Epithelial cell of prostate (primary cell): ENCODE data around the gene PARS2.

Experiments used
- DNase-seq: peaks from one replicate; pipeline ENCODE4 v3.0.0-alpha.2; 2011; ENCODE audit warnings: low read depth, low spot score
- H3K27ac ChIP-seq: fragments of 450-650 bp; 2 replicates; pipeline ENCODE4 v1.5.1; 2017; ENCODE audit warnings: mild to moderate bottlenecking

The PARS2 gene

DNA sequence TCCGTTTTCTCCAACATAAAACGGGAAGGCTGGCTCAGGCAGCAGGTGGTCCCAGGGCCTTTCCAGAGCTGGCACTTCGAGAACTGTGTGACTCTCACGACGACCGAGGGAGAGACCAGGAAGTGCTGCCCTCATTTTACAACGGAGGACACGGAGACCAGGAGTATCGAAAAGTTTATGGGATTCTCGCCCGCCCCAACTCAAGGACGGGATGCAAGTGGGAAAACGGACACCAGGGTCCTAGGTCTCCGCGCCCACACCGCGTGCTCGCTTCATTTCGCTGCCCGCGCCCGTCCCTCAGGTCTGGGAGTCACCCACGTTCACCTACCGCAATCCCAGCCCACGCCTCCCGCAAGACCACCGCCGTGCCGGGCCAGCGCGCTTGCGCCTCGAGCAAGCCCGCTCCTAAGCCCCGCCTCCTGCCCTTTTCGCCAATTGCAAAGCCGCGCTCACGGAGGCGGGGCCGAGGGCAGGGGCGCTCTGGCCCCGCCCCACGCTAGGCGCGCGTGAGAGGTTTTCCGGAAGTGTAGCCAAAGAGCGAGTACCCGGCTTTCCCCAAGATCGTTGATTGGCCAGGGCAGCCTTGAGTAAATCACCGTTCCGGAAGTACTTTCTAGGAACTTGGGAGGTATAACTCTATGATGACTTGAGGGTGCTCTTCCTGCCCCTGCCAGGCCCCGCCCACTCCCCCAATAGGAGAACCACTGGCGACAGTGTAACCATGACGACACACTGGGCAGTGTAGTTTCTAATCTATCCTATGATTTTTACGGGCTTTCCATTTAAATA lies at the start of gene PARS2:
Gene PARS2 (minus strand): TSS at position 391 of the 789 bp plus-strand sequence. CDS start 5,362 bp downstream, outside the sequence.
- no peak within 1 kb of the TSS for H3K27ac ChIP-seq
- DNase-seq: peak; percentile 98

DNA sequence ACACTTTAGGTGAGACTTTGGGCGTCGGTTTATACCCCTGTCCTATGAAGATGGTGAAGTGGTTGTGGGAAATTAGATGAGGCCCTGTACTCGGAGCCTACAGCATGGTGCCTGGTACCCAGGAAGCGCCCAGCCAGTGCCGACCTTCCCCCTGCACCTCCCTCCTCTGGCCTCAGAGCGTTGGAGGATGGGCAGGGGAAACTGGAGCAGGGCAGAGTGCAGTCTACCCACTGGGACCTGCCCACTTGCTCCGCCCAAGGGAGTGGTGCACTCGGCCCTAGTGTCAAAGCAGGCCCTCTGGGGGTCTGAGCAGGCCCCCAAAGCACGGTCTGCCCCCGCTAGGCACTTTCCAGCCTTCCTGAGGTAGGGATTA lies 49.8 kb upstream of the PARS2 start:
- no peak for DNase-seq
- H3K27ac ChIP-seq: no peak overlapping the region

DNA sequence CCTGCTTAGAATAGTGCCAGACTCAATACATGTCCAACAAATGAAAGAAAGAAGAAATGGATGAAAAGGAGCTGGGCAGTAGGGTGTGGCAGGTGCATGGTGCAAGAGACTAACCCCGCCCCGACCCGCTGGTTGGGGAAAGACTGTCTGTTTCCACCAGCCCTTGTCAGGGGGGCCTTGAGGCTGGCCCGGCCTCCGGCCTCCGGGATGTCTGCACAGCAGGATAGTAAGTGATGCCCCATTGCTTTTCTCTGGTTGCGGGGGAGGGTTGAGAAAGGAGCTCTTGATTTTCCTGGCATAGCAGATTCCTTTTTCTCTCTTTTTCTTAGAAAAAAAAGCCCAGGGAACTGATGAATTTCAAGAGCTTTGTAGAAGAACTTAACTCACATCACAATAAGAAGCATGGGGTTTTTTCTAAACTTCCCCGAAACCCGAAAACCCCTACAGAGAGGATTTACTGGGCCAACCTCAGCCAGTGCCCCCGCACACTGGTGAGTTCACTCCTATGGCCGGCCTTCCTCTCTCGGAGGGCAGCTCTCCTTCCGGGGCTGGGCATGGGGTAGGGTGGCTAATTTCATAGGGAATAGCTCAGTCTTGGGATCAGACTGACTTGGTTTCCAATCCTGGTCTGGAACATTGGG lies 49.3 kb upstream of the PARS2 start:
- DNase-seq: no peak

DNA sequence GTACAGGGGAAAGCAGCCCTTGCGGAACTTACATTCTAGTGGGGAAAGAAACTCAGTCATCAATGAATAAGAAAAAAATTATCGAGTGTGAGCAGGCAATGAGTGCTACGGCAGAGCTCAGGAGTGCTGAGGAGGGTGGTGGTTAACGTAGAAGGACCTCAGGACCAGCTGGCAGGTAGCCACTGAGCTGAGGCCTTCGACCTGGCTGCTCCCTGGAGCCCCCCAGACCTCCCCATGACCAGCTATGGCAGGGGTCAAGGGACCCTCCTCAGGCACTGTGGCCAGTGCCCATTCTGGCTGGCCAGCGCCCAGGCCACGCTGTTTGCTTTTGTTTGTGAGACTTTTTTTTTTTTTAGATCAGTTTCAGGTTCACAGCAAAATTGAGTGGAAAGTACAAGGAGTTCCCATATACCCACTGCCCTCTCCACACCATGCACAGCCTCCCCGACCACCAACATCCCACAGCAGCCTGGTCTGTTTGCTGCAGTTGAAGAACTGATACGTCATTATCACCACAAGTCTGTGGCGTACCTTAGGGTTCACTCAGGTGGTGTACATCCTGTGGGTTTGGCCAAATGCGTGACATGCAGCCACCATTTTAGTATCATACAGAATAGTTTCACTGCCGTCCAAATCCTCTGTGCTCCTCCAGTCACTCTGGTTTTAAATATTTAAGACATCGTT lies 48.6 kb upstream of the PARS2 start:
- no peak overlapping the region for H3K27ac ChIP-seq
- DNase-seq: no peak

More for the DNA sequence above, 49.3 kb upstream of the PARS2 start:
- no peak overlapping the region for H3K27ac ChIP-seq

DNA sequence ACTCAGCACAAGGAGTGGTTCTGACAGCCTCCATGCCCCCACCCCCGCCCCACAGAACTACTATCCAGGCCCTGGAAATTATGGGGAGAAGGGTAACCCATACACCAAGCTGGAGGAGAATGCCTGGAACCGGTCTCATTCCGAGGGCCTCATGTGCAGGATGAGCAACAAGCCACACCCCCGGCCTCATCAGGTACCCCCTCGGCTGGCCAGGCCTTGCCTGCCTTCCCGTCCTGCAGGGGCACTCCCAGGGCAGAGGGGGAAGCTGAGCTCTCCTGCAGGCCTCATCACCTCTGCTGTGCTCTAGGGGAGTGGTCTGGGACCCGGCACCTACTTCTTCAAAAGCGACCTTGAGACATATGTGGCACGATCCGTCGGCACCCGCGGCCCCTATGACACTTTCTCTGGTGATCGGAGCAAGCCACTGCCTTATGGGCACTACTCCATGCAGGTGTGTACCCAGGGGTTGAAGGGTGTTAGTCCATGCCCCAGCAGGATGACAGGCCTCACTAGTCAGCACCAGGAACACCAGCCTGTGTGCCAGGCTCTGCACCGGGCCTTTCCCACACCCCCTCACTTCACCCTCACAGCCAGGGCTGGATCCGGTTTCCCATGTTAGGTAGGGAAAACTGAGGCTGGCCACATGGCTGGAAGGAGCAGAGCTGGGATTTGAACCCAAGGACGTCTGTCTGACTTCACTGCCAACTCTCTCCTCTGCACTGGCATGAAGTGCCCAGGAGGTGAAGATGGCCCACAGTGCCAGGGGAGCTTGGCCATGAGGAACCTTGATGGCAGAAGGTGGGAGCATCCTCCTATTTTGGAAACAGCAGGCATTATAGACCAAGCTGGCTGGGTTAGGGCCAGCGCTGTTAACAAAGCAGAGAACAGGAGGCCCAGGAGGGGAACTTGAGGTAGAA lies 47.7 kb upstream of the PARS2 start:
- no peak overlapping the region for H3K27ac ChIP-seq
- DNase-seq: no peak

DNA sequence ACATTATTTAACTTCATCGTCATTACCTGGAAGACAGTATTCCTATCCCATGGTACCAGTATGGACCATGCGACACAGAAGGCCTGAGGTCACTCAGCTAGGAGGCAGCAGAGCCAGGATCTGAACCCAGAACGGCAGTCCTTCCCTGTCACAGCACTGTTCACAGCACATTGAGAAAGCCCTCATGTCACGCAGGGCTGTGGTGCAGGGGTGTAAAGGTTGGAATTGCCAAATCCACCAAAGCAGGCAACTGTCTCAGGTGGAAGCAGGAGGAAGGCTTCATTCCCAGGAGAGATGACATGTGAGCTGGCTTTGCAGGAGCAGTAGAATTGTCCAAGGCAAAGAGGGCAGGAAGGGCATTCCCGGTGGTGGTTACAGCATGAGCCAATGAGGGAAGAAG lies 46.7 kb upstream of the PARS2 start:
- H3K27ac ChIP-seq: no peak overlapping the region
- DNase-seq: no peak

DNA sequence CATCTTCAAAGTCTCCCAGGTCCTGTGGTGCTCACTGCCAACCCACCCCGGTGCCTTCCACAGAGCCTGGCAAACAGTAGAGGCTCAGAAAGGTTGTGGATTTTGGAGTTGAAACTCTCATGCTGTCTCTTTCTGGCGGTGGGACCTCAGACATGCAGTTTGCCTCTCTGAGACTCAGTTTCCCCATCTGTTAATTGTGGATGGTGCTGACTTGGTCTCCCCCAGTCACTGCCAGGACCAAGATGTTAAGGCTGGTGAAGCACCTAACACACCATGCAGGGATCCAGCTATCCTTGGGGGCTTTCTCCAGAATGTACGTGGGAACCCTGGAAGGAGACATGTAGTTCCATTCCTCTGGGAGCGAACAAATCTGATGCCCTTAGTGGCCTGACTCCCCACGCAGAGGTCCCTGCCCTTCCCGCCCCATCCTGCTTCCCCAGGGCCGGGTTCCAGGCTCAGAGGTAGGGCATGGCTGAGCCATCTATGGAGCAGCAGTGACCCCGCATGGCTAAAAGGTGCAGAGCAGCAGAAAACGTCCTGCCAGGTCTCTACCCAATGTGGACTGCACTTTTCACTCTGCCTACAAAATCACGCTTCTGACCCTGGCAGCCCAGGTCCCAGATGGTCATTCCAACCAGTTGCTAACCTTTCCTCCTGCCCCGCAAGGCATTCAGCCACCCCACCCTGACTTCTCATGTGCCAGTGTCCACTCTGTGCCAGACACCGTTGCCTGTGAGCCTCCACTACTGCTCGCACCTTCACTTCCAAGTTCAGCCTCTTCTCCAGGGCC lies 46.0 kb upstream of the PARS2 start:
- no peak for DNase-seq
- H3K27ac ChIP-seq: no peak overlapping the region

DNA sequence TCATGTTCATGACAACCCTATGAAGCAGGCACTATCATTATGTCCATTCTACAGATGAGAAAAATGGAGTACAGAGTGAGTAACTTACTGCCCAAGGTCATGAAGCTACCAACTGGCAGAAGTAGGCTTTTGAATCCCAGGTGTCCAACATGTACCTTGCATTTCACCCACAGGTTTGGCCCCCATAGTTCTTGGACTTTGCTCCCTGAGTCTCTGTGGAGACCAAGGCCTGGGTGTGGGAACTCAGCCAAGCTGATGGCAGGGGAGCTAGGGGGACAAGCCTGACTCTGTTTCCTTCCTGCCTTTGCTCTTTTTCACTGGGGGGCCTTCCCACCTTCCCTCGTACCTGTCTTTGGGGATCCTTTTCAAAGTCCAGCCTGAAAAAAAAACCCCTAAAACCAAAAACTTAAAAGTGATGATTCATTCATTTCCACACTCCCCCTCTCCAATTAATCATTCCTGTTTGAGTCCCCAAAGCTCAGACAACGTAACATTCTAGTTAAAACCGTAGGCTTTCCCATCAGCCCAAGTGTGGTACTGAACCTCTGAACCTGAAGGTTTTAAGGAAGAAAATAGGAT lies 45.3 kb upstream of the PARS2 start:
- no peak for DNase-seq
- H3K27ac ChIP-seq: no peak overlapping the region

DNA sequence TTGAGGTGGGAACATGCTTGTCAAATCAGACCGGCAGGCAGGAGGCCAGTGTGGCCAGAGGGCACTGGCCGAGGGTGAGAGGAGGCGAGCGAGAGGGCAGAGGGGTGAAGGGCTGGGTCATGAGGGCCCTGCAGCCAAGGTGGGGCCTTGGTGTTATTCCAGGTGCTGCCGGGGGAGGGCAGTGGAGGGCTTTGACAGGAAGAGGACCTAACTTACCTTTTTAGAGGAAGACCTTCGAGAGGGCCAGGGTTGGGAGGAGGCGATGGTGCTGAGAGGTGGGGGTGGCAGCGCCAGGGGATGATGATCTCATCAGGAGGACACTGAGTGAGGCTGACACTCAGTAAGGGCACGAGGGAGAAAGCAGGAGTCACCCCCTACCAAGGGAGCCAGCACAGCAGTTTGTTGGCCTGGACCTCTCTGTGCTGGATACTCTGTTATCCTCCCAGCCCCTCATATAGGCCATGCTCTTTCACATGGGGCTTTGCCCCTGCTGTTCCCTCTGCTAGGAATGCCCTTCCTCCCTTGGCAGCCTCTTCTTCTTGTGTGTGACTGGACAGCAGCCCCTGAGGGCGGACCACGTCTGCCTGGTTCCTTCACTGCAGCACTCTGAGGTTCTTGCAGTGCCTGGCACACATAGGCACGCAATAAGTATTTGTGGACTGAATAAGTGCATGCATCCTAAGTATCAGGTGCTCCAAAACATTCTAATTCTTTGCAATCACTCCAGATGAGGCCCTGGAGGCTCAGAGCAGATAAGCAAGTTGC lies 44.3 kb upstream of the PARS2 start:
- no peak overlapping the region for H3K27ac ChIP-seq
- no peak for DNase-seq

DNA sequence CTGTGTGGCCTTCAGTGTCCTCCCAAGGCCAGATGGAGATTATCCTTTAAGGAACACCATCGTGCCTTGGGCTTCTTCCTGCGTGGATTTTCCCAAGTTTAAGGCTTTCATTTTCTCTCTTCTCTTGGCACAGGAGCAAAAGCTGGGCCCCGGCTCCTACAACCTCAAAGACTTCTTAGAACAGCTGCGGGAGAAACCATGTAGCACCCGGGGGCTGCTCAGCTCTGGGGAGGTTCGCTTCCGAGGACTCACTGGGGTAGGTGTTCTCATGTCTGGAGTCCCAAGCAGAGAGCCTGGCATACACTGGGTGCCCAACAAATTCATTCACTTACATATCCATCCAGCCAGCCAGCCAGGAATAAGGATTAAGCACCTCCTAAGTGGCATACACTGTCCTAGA lies 43.4 kb upstream of the PARS2 start:
- no peak overlapping the region for H3K27ac ChIP-seq

DNA sequence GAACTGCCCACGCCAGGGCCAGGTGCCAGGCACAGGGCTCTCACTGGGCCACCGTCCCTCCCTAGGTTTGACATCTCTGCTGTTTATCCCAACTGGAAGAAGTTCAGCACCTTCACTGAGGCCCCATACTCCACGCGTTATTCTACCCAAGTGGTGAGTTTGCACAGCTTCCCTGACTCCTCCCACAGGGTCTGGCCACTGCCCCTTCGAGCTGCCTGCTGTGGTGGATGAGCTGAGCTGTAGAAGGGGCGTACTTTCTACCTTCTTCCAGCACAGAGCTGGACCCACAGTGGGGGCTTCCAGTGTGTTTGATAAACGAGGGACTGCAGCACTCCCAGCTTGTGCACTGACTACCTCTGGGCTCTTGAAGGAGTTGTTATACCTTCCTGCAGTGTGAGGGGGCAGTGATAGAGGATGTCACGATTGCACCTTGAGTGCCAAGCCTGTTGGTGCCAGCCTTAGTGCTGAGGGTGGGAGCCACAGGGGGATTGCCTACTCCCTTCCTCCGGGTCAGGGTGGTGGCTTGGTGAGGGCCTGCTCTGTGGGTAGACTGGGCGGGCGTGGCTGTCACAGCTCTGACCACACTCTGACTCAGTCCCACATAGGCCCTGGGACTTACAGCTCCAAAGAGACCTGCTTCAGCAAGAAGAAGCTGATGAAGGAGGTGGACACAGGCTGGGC lies 42.7 kb upstream of the PARS2 start:
- no peak for DNase-seq
- H3K27ac ChIP-seq: no peak overlapping the region

More for the DNA sequence above, 43.4 kb upstream of the PARS2 start:
- DNase-seq: no peak

DNA sequence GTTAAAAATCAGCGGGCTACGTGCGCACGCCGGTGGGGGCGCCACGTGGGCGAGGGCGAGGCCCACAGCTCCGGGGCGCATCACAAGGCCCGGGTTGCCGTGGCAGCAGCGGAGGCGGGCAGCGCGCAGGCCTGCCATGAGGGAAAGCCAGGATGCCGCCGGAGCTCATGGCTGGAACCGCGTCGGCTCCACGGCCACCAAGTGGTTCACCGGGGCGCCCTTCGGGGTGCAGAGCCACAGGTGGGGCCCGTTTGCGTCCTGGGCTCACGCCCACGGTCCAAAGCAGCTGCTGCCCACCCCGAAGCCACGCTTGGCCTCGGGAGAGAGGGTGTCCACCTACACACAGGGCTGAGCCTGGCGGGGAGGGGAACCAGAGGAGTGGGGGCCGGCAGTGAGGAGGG lies 41.7 kb upstream of the PARS2 start:
- H3K27ac ChIP-seq: no peak overlapping the region
- no peak for DNase-seq

DNA sequence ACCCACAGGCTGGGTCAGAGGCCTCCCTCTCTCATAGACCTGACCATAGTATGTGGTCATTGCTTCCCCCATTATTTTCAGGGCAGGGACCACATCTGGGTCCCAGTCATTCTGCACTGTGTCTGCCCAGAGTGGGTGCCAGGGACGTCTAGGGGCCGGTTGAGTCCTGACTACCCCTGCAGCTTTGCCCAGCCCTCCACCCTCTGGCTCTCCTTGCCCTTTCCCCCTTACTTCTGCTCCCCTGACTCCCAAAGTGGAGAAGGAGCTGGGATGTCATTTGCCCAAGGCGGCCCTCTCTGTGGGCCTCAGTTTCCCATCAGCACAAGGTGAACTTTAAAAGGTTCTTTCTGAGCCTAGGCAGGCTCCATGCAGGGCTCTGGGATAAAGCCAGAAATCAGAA lies 41.1 kb upstream of the PARS2 start:
- H3K27ac ChIP-seq: peak overlapping the region; percentile 49
- DNase-seq: no peak

DNA sequence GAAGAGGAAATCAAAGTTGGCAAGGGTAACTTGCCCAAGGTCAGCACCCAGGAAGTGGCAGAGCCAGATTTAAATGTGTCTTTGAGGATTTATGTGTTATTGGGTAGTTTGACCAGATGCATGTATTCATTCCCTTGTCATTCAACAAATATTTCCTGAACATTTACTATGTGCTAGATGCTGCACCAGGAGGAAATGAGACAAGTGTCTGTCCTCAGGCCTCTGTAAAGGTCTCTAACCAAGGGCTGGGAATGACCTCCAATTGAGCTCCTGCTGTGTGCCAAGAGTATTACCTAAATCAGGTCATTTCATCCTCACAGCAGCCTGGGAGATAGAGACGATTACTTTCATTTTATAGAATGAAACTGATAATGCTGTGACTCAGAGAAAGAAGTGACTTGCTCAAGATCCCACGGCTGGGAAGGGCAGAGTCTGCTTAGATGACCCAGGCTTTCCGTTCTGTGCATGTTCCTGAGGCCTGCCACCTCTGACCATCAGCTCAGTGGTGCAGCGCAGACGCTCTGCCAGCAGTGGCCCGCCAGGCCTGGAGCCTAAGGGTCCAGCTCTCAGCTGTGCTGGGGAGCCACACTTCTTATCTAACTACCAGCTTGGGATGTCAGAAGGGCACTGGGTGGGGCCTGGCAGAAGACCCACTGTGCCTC lies 40.3 kb upstream of the PARS2 start:
- DNase-seq: no peak
- H3K27ac ChIP-seq: peak overlapping the region; percentile 49

DNA sequence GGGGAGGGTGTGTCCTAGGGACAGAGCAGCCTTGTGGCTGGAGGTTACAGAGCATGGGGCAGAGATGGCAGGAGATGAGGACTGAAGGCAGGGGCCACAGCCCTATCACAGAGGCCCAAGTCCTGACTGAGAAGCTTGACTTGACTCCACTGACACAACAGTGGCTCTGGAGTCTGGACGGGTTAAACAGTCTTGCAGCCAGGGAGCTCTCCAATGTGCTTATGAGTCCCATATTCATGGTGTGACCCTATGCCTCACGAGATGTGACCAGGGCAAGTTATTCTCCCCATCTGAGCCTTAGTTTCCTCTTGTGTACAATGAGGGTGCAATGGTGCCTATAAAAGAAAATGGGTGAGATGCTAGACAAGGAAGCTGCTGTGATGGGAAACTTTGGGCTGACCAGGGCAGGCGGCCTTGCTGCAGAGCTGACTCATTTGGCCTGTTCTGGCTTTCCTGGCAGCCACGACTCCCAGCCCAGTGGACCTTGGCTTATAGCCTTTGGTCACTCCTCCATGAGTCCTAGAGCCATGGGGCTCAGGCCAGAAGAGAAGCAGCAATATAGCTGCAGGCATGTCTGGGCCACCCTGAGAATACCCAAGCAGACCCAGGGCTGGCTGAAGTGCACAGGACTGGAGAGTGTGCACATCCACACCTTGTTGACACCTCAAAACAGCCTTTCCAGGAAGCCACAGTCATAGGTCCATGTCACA lies 39.6 kb upstream of the PARS2 start:
- peak overlapping the region; percentile 49 for H3K27ac ChIP-seq

DNA sequence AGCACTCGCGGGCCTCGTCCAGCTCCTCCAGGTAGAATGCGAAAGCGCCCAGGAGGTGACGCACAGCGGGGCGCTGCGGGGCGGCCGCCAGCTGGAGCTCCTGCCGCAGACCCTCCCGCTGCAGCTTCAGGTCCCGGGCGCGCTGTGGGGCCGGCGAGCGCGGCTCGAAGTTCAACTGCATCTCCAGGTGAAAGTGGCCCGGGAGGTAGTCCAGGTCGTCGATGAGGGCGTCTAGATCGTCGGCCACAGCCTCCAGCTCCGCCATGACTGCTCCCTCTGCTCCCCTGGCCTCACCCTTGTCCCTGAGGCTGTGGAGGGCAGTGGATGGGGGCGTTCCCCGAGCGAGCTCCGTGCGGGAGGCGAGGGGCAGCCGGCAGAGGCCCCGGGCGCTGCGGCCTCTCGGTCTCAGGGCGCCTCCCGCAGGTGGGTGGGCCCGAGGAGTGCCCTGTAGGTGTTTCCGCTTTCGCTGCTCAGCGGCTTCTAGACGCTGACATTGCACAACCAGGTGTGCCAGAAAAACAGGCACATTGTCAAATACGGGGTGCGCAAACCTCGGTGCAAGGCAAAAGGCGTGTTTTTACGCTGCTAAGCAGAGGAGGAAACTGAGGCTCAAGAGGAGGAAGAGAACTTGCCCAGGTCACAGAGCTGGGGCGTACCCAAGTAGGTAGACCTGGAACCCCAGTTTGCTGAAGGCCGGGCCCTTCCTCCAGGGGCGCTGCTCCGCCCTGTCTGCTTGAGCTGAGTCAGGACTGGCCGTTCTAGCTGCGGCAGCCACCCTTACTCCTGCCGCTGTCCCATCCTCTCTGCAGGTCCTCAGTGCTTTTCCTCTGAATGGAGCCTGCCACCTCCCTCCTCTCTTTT lies 36.8 kb upstream of the PARS2 start, which contains the start of gene TTC22:
Gene TTC22 (minus strand): TSS at position 425 of the 861 bp plus-strand sequence. CDS start 160 bp downstream, at position 265.
- no peak for DNase-seq
- peak within 1 kb of the TSS; percentile 58 for H3K27ac ChIP-seq

More for the DNA sequence above, 39.6 kb upstream of the PARS2 start:
- DNase-seq: no peak
